Measurements from ENCODE around the gene LYPD6. TPM values are rescaled to one million over a fixed set of nuclear protein-coding genes. Genes with fewer than 3 reads are reported as not detected.

LYPD6 gene
- total RNA-seq, 1 donor from 2014 or later: 16.4 TPM

- Mint-ChIP-seq H3K4me1 (ENCODE audit: unreplicated experiment) (peaks cover 12% of the 10 kb centered on the region), H3K9me3 (no peaks in the 10 kb centered on the region), H3K27me3 (no peaks in the 10 kb centered on the region), H3K4me3 (no peak overlapping the region), H3K36me3 (peaks cover 8% of the 10 kb centered on the region), H3K27ac (no peak overlapping the region)
- TF ChIP-seq, protein P1, sequence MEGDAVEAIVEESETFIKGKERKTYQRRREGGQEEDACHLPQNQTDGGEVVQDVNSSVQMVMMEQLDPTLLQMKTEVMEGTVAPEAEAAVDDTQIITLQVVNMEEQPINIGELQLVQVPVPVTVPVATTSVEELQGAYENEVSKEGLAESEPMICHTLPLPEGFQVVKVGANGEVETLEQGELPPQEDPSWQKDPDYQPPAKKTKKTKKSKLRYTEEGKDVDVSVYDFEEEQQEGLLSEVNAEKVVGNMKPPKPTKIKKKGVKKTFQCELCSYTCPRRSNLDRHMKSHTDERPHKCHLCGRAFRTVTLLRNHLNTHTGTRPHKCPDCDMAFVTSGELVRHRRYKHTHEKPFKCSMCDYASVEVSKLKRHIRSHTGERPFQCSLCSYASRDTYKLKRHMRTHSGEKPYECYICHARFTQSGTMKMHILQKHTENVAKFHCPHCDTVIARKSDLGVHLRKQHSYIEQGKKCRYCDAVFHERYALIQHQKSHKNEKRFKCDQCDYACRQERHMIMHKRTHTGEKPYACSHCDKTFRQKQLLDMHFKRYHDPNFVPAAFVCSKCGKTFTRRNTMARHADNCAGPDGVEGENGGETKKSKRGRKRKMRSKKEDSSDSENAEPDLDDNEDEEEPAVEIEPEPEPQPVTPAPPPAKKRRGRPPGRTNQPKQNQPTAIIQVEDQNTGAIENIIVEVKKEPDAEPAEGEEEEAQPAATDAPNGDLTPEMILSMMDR (conservative IDR thresholded peaks at IDR 0.05): no peak
- DNase-seq (ENCODE audit: extremely low spot score, unreplicated experiment): no peak
Measured at GRCh38 chr2:149348291-149348690, 17.9 kb downstream of the LYPD6 start.

- peaks cover 18% of the 10 kb centered on the region for H3K4me1 Mint-ChIP-seq (ENCODE audit: unreplicated experiment)
- DNase-seq (ENCODE audit: extremely low spot score, unreplicated experiment): no peak
- H3K4me3 Mint-ChIP-seq: no peak overlapping the region
- peaks cover 11% of the 10 kb centered on the region for H3K36me3 Mint-ChIP-seq
- H3K27ac Mint-ChIP-seq: no peak overlapping the region
- peaks cover 3% of the 10 kb centered on the region for H3K9me3 Mint-ChIP-seq
- H3K27me3 Mint-ChIP-seq: no peaks in the 10 kb centered on the region
- TF ChIP-seq, protein P1 (conservative IDR thresholded peaks at IDR 0.05): no peak
Measured at GRCh38 chr2:149353421-149353820, 23.0 kb downstream of the LYPD6 start.

DNA sequence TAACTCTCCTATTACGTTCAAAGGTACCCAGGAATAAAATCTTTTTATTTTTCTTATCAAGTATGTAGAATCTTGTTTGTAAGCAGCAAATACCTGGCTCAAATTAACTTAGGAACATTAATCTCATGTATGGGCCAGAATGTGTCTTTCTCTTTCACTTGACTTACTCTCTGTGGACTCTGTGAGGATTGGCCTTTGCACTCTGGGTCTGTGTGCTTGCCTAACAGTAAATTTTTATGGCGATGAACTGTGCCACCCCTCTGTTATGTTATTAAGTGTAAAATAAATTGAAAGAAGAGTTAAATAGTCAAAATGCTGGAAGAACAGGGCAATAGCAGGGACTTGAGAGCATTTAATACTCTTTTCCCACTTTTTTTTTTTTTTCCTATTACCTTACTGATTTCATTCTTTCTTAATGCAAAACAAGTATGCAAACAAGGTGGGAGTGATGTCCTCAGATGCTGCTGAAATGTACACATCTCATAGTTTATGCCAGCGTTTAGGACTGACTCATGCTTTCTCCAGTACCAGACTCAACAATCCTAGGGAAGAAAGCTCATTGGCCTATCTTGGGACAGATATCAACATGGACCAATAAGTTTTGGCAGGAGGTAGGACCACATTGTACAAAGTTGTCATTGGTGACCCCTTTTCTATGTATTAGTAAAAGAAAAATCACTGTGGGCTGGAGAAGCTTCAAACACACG lies 25.5 kb downstream of the LYPD6 start:
- H3K4me3 Mint-ChIP-seq: no peak overlapping the region
- TF ChIP-seq, protein P1 (conservative IDR thresholded peaks at IDR 0.05): no peak
- peaks cover 8% of the 10 kb centered on the region for H3K4me1 Mint-ChIP-seq (ENCODE audit: unreplicated experiment)
- peaks cover 10% of the 10 kb centered on the region for H3K9me3 Mint-ChIP-seq
- no peak for DNase-seq (ENCODE audit: extremely low spot score, unreplicated experiment)
- peaks cover 18% of the 10 kb centered on the region for H3K36me3 Mint-ChIP-seq
- H3K27me3 Mint-ChIP-seq: no peaks in the 10 kb centered on the region
- no peak overlapping the region for H3K27ac Mint-ChIP-seq

GRCh38 chr2:149357058-149357457 lies 26.7 kb downstream of the LYPD6 start:
- H3K27ac Mint-ChIP-seq: no peak overlapping the region
- peaks cover 8% of the 10 kb centered on the region for H3K4me1 Mint-ChIP-seq (ENCODE audit: unreplicated experiment)

DNA sequence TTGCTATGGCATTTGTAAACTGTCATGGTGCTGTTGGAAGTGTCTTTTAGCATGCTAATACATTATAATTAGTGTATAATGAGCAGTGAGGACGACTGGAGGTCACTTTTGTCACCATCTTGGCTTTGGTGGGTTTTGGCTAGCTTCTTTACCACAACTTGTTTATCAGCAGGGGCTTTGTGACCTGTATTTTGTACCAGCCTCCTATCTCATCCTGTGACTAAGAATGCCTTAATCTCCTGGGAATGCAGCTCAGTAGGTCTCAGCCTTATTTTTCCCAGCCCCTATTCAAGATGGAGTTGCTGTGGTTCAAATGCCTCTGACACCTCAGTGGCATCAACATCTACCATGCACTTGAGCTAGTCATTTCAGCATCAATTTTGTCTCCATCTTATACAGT lies 29.7 kb downstream of the LYPD6 start:
- TF ChIP-seq, protein P1 (conservative IDR thresholded peaks at IDR 0.05): no peak
- H3K27me3 Mint-ChIP-seq: no peaks in the 10 kb centered on the region
- peaks cover 22% of the 10 kb centered on the region for H3K4me1 Mint-ChIP-seq (ENCODE audit: unreplicated experiment)
- H3K36me3 Mint-ChIP-seq: peaks cover 27% of the 10 kb centered on the region
- H3K9me3 Mint-ChIP-seq: peaks cover 20% of the 10 kb centered on the region
- H3K4me3 Mint-ChIP-seq: no peak overlapping the region
- no peak overlapping the region for H3K27ac Mint-ChIP-seq
- DNase-seq (ENCODE audit: extremely low spot score, unreplicated experiment): no peak

More at GRCh38 chr2:149357058-149357457, 26.7 kb downstream of the LYPD6 start:
- no peak for DNase-seq (ENCODE audit: extremely low spot score, unreplicated experiment)
- Mint-ChIP-seq H3K9me3 (peaks cover 20% of the 10 kb centered on the region), H3K36me3 (peaks cover 24% of the 10 kb centered on the region), H3K27me3 (no peaks in the 10 kb centered on the region), H3K4me3 (no peak overlapping the region)
- TF ChIP-seq, protein P1 (conservative IDR thresholded peaks at IDR 0.05): no peak

Measured in type B pancreatic cell (in vitro differentiated cells).